Kidney epithelial cell (primary cell): ENCODE results near the gene ATP6V1C2. TPM values are rescaled to one million over a fixed set of nuclear protein-coding genes. Genes with fewer than 3 reads are reported as not detected.

Source experiments
- DNase-seq: peaks from one replicate; pipeline ENCODE4 v3.0.0-alpha.2; 2010; ENCODE audit warnings: low read depth
- H3K27me3 ChIP-seq: 2 replicates; pipeline ENCODE4 v1.6.0; 2011; ENCODE audit warnings: low read length; ENCODE audit not compliant: control insufficient read depth, insufficient read depth
- H3K36me3 ChIP-seq: 2 replicates; pipeline ENCODE4 v1.5.1; 2011; ENCODE audit warnings: low read length; ENCODE audit not compliant: control insufficient read depth, insufficient read depth
- H3K4me3 ChIP-seq: 2 replicates; pipeline ENCODE4 v1.5.1; 2011; ENCODE audit warnings: low read depth, mild to moderate bottlenecking, control low read depth, low read length
- total RNA-seq: library from RNA; depleted of rRNA; stranded (reverse); fragments of >200 nt; gene quantifications from 2 replicates; pipeline ENCODE4 v1.2.3, GENCODE V29; 2015
- TF ChIP-seq, protein P1 (sequence below): IDR thresholded peaks from 2 replicates; pipeline ENCODE4 v1.5.1; 2011; ENCODE audit warnings: mild to moderate bottlenecking, moderate library complexity, low read length, control low read depth, inconsistent platforms; ENCODE audit not compliant: insufficient read depth, poor library complexity, severe bottlenecking

Gene ATP6V1C2
- total RNA-seq, 1 donor from 2014 or later, result 0.04 TPM

DNA sequence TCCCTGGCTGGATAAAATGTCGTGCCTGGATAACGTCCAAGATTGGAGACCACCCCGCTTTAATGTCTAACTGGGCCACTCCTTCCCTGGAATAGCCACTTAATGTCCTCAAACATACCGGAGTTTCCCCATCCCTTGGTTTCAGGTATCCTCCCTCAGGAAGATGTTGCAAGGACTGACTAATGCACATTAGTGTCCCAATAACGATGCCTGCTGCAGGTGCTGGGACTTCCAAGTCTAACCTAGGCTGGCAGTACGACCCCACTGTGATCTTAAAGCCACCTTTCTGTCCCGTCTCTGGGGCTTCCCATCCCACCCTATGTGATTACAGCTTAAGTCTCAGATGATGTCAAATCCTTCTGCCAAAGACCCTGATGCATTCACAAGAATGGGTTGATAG lies 1.1 kb upstream of the ATP6V1C2 start:
- H3K36me3 ChIP-seq, result no peaks in the 10 kb centered on the region
- no peak overlapping the region for H3K4me3 ChIP-seq
- no peak for DNase-seq
- H3K27me3 ChIP-seq, result peaks cover 43% of the 10 kb centered on the region
- TF ChIP-seq, protein P1, sequence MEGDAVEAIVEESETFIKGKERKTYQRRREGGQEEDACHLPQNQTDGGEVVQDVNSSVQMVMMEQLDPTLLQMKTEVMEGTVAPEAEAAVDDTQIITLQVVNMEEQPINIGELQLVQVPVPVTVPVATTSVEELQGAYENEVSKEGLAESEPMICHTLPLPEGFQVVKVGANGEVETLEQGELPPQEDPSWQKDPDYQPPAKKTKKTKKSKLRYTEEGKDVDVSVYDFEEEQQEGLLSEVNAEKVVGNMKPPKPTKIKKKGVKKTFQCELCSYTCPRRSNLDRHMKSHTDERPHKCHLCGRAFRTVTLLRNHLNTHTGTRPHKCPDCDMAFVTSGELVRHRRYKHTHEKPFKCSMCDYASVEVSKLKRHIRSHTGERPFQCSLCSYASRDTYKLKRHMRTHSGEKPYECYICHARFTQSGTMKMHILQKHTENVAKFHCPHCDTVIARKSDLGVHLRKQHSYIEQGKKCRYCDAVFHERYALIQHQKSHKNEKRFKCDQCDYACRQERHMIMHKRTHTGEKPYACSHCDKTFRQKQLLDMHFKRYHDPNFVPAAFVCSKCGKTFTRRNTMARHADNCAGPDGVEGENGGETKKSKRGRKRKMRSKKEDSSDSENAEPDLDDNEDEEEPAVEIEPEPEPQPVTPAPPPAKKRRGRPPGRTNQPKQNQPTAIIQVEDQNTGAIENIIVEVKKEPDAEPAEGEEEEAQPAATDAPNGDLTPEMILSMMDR, result no peak

DNA sequence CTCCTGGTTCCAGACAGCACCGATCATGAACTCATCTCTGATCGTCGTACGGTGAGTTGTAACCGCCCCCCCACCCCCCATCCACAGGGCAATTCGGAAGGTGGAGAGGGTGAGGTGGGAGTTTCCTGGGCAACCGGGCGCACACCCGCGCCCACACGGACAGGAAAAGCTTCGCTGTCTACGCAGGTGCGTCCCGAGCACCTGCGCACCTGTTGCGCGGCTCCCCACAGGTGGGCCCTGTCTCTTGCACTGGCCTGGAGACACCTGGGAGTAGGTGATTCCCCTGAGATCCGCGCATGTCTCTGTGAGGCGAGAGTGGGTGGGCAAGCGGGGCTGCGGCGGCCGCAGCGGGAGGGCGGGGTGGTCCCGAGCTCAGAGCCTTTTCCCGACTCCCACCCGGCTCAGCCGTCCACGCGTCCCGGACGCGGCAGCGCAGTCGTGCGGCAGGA lies 459 bp upstream of the ATP6V1C2 start:
- no peak for DNase-seq
- H3K27me3 ChIP-seq, result peaks cover 43% of the 10 kb centered on the region
- H3K36me3 ChIP-seq, result no peaks in the 10 kb centered on the region
- peak overlapping the region; percentile 15 for H3K4me3 ChIP-seq
- TF ChIP-seq, protein P1, result no peak

- DNase-seq, result no peak
- Histone ChIP-seq H3K36me3 (no peaks in the 10 kb centered on the region), H3K27me3 (peaks cover 47% of the 10 kb centered on the region), H3K4me3 (no peak overlapping the region)
- TF ChIP-seq, protein P1, result no peak
Measured at GRCh38 chr2:10722252-10722825, 909 bp downstream of the ATP6V1C2 start.

DNA sequence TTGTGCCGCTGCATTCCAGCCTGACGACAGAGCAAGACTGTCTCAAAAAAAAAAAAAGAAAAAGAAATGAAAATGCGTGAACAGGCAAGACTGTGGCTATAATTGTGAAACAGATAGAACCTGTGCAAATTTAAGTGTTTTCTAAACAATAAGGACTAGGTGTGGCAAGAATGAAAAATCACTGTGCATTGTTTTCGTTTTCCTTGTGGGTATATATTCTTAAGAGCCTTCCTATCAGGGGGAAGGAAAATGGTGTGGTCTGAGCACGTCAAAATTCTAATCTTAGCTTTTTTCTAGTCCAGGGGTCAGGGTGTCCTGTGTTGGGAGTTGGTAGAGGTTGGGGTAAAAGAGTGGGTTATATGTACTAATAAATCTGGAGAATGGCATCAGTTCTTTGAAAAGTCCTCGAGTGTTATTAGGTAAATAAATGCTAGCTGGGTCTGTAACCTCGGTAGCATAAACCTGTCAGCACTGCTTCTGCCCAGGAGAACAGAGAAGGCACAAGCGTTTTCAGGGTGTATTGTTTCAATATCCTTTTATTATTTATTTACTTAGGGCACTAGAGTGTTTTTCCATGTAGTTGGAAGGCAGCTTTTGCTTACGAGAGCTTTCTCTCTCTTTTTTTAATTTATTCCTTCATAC lies 11.6 kb downstream of the ATP6V1C2 start:
- Histone ChIP-seq H3K27me3 (peaks cover 2% of the 10 kb centered on the region), H3K4me3 (no peak overlapping the region), H3K36me3 (no peaks in the 10 kb centered on the region)
- TF ChIP-seq, protein P1, result no peak
- DNase-seq, result no peak

GRCh38 chr2:10733566-10733925 lies 12.1 kb downstream of the ATP6V1C2 start:
- TF ChIP-seq, protein P1, result no peak
- Histone ChIP-seq H3K4me3 (no peak overlapping the region), H3K27me3 (peaks cover 2% of the 10 kb centered on the region), H3K36me3 (no peaks in the 10 kb centered on the region)
- no peak for DNase-seq

DNA sequence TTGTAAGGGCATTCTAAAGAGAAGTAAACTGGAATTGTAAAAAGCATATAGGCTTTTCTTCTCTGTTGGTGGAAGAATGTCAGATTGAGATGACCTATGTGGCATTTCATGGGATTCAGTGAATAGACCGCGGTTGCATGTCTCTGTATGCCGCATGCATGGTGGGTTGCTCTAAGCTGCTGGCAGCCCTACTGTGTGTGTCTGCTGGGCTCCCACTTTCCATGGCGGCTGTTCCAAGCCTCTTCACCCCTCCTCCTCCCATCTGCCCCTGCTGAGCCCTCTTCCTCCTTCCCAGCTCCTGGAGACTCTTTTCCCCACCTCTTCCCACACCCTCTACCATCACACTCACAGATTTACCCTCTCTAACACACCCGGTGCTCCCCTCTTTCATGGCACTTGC lies 12.6 kb downstream of the ATP6V1C2 start:
- TF ChIP-seq, protein P1, result no peak
- no peak for DNase-seq
- H3K27me3 ChIP-seq, result peaks cover 2% of the 10 kb centered on the region
- H3K4me3 ChIP-seq, result no peak overlapping the region
- H3K36me3 ChIP-seq, result no peaks in the 10 kb centered on the region
